Ovary (tissue), 9 donors: ENCODE data around the gene CLN6. TPM values are rescaled to one million over a fixed set of nuclear protein-coding genes. Genes with fewer than 3 reads are reported as not detected.

Experiments
- DNase-seq, 5 donors: peaks; one replicate each; pipeline ENCODE4 v3.0.0-alpha.2; 2019 to 2020
- H3K27ac ChIP-seq, 2 donors: fragments of 200-600 bp; one replicate each; pipeline versions ENCODE4 v1.5.1 to v1.8.0; 2019 to 2022
- H3K27me3 ChIP-seq: fragments of 200-600 bp; one replicate; pipeline ENCODE4 v1.8.0; 2022
- H3K36me3 ChIP-seq: fragments of 200-600 bp; sonication (generic); one replicate; pipeline ENCODE4 v1.5.1; 2019
- H3K4me1 ChIP-seq: one replicate; pipeline ENCODE4 v1.8.1; 2013; ENCODE audit warnings: mild to moderate bottlenecking, moderate library complexity; ENCODE audit not compliant: insufficient read depth
- H3K4me3 ChIP-seq: fragments of 200-600 bp; sonication (generic); one replicate; pipeline ENCODE4 v1.5.1; 2017
- H3K9me3 ChIP-seq, 2 donors: fragments of 200-600 bp in 1 of 2; sonication (generic) in 1 of 2; one replicate each; pipeline versions ENCODE4 v1.5.1 to v1.8.1; 2013 to 2019; ENCODE audit warnings: mild to moderate bottlenecking in 1 of 2, moderate library complexity in 1 of 2
- EP300 ChIP-seq: sonication (generic); formaldehyde crosslinking; IDR thresholded peaks from one replicate; pipeline ENCODE4 v1.6.1; 2017; ENCODE audit warnings: antibody characterized with exemption
- POLR2A ChIP-seq: fragments of 450-650 bp; IDR thresholded peaks from one replicate; pipeline ENCODE4 v1.6.1; 2017; ENCODE audit warnings: antibody characterized with exemption, mild to moderate bottlenecking, moderate library complexity
- WGBS, 3 donors: extraction: QIAGEN DNeasy Blood & Tissue Kit in 1 of 3; methylation state at CpG; one replicate each; pipeline versions ENCODE4 v1.1.5 to v1.1.7; 2013 to 2017; 5-methylcytosine and 5-hydroxymethylcytosine counted together
- intact Hi-C, 4 donors: fragments of 100-400 bp; cut with DNase I; formaldehyde crosslinking; loops; one replicate each; pipeline versions ENCODE4 v1.11.0 to v1.15.1; 2022 to 2023
- polyA plus RNA-seq, 2 donors: library from polyadenylated mRNA; stranded (reverse); fragments of 200-250 nt in 1 of 2; fragments of 350-450 nt in 1 of 2; fragmentation: Illumina TruSeq in 1 of 2; extraction: RNeasy Lipid Tissue Mini Kit (QIAGEN cat#74804) in 1 of 2; gene quantifications; one replicate each; pipeline ENCODE4 v1.2.3, GENCODE V29; 2013 to 2014
- total RNA-seq, 7 donors: library from RNA; depleted of rRNA in 2 of 7; stranded (reverse); fragments of >200 nt in 2 of 7; fragmentation: NEBNext Ultra II Directional in 3 of 7; extraction: Animal tissue kit (Norgen Biotek cat#: 25700) in 3 of 7; gene quantifications; one replicate each; pipeline versions ENCODE4 v1.1.0 to v1.2.4, GENCODE V29; 2016 to 2023
- TF ChIP-seq, protein P1 (sequence below), 3 donors: fragments of 450-650 bp in 2 of 3; fragments of 200-600 bp in 1 of 3; IDR thresholded peaks; one replicate each; pipeline versions ENCODE4 v1.5.1 to v1.8.0; 2016 to 2022; ENCODE audit warnings: antibody characterized with exemption in 3 of 3, mild to moderate bottlenecking in 1 of 3
- donor health status: DM: no; HTN: no; CAD: no; lungs with moderate emphysema.
- donor health status: DM: no; HTN: no; CAD: no.
- donor health status: Bipolar disorder and iron deficiency.
- donor health status: DM: yes; HTN: yes; CAD: no.
- donor health status: DM: no; HTN: no; CAD: no.
- donor health status: DM: yes; HTN: yes; CAD: no.

The CLN6 gene
- total and polyA plus RNA-seq, 9 donors = 6.3 to 21.8 (median 12.0) TPM

DNA sequence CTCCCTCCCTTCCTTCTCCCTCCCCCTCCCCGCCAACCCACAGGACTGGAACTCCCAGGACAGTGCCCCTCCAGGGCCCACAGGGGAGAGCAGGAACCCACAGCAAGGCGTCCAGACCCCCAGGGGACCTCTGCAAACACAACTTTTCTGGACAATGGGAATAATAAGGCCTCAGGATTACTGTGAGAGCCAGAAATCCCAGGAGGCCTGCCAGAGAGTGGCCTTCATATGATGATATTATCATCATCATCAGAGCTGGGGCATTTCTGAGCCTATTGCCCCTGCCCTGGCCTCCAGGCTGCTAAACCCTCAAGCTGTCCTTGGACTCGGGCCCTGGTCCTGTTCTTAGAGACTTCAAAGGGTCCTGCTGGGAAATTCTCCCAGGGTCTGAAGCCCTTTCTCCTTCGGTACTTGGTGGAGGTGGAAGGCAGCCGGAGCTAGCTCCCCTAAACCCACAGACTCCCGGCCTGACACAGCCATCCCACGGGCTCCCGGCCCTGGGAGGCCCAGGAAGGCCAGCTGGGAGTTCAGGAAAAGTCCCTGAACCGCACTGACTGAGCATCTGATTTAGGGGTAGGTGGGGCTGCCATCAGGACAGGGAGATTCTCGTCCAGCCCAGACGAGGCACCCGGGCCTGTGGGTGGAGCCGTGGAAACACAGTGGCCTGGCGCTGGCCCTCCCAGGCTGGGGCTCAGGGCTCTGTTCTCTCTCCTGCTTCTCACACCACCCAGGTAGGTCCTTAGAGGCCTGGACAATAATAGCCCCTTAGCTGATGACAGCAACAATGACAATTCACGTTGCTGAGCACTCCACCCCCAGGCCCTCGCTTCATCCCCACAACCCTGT, 29.3 kb downstream of the CLN6 start:
- TF ChIP-seq EP300 = no peak
- TF ChIP-seq, protein P1, sequence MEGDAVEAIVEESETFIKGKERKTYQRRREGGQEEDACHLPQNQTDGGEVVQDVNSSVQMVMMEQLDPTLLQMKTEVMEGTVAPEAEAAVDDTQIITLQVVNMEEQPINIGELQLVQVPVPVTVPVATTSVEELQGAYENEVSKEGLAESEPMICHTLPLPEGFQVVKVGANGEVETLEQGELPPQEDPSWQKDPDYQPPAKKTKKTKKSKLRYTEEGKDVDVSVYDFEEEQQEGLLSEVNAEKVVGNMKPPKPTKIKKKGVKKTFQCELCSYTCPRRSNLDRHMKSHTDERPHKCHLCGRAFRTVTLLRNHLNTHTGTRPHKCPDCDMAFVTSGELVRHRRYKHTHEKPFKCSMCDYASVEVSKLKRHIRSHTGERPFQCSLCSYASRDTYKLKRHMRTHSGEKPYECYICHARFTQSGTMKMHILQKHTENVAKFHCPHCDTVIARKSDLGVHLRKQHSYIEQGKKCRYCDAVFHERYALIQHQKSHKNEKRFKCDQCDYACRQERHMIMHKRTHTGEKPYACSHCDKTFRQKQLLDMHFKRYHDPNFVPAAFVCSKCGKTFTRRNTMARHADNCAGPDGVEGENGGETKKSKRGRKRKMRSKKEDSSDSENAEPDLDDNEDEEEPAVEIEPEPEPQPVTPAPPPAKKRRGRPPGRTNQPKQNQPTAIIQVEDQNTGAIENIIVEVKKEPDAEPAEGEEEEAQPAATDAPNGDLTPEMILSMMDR (IDR thresholded peaks at IDR 0.05) = no peak
- no peak for TF ChIP-seq POLR2A
- Histone ChIP-seq H3K36me3 (no peaks in the 10 kb centered on the region), H3K27me3 (no peaks in the 10 kb centered on the region), H3K4me3 (no peak overlapping the region), H3K9me3 (no peaks in the 10 kb centered on the region), H3K4me1 (peaks cover 24% of the 10 kb centered on the region), H3K27ac (peak overlapping the region in 1 of 2 donors; percentile 66)
- intact Hi-C loops = no loop called here
- peak in 4 of 5 donors; percentile 30 to 62 (median 47) for DNase-seq
- WGBS, 3 donors = 25 to 56% (median 28%) methylated on average over 11 to 16 of the region's 16 CpGs

DNA sequence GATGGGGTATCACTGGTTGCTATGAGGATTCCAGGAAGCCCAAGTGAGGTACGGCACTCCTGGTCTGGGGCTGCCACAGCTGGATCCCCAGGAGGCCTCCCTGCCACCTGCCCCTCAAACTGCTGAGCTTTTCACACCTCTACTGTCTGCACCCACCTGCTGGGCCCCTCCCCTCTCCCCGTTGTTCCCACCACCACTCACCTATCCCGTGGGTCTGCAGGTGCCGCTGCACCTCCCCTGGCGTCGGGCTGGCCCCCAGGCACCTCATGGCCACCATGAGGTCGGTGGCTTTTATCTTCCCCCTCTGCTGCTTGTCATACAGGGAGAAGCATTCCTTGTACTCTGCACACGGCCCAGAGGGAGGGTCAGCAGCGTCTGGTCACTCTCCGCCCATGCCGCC, 30.2 kb downstream of the CLN6 start:
- H3K36me3 ChIP-seq = no peaks in the 10 kb centered on the region
- H3K27me3 ChIP-seq = no peaks in the 10 kb centered on the region
- peaks cover 18% of the 10 kb centered on the region for H3K4me1 ChIP-seq
- no peak overlapping the region for H3K4me3 ChIP-seq
- WGBS, 3 donors = 39 to 56% (median 44%) methylated on average over 11 of the region's 11 CpGs
- no peak overlapping the region for H3K27ac ChIP-seq
- TF ChIP-seq POLR2A (no peak), EP300 (no peak)
- TF ChIP-seq, protein P1 (IDR thresholded peaks at IDR 0.05) = no peak
- H3K9me3 ChIP-seq = no peaks in the 10 kb centered on the region
- peak in 1 of 5 donors; percentile 17 for DNase-seq
- intact Hi-C loops = loop anchor here in 1 of 4 donors (10.0 kb wide), 1 partner anchor 1025 kb away; no protein-coding TSS in a partner anchor

DNA sequence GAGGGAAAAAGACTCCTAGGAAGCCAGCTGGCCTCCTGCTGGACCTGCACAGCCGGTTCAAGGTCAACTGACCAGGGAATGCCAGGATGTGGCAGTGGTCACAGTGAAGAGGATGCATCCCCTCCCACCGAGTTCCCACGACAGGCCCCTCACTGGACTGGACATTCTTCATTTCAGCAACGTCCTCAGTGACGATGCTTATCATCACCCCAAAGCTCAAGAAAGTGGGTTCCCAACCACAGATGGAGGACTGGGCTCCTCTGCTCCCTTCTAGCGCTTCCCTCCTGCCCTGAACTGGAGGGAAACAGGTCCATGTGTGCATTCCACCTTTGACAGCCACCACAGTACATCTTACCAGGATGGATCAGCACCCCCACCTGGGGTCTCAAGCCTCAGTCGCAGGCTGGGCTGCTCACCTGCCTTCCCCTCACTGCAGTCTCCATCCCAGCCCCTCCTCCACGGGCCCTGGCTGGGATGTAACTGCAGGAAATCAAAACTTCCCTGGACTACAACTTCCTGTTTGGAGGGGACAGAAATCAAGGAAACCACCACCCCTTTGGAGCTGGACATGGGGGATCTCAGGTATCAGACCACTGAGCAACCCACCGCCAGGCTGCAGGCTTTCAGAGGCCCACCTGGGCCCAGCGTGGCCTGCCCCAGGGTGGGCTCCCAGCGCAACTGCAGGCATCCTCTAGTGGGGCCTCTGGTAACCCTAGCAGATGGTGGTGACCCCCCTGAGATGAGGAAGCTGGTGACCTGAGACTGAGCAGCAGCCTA, 31.7 kb downstream of the CLN6 start:
- Histone ChIP-seq H3K4me3 (no peak overlapping the region), H3K4me1 (peaks cover 18% of the 10 kb centered on the region), H3K9me3 (no peaks in the 10 kb centered on the region), H3K27ac (no peak overlapping the region), H3K27me3 (no peaks in the 10 kb centered on the region), H3K36me3 (no peaks in the 10 kb centered on the region)
- intact Hi-C loops = loop anchor here in 1 of 4 donors (10.0 kb wide), 1 partner anchor 1023 kb away; no protein-coding TSS in a partner anchor
- DNase-seq = peak in 1 of 5 donors; percentile 22
- no peak for TF ChIP-seq EP300
- TF ChIP-seq, protein P1 (IDR thresholded peaks at IDR 0.05) = no peak
- 66 to 77% (median 67%) methylated on average over 9 to 11 of the region's 11 CpGs for WGBS, 3 donors

DNA sequence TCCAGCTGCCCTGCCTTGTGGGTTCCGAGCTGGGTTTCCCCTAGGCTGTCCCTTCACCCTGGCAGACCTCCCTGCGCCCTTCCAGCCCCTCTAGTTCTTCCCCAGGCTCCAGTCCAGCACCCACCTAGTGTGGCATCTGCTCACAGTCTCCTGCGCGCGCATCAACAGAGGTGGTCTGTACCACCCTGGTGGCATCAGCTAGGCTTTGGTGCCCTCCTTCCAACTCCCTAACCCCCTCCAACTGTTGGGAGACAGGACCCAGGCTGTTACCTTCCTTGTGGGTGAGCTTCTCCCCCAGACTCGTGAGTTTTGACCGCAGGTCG, 32.4 kb downstream of the CLN6 start:
- no peaks in the 10 kb centered on the region for H3K9me3 ChIP-seq
- peak in 1 of 5 donors; percentile 19 for DNase-seq
- H3K27me3 ChIP-seq = no peaks in the 10 kb centered on the region
- intact Hi-C loops = loop anchor here in 1 of 4 donors (10.0 kb wide), 1 partner anchor 1022 kb away; no protein-coding TSS in a partner anchor
- H3K27ac ChIP-seq = peak overlapping the region in 1 of 2 donors; percentile 20
- peaks cover 18% of the 10 kb centered on the region for H3K4me1 ChIP-seq
- 86 to 90% (median 90%) methylated on average over 8 of the region's 8 CpGs for WGBS, 3 donors
- H3K4me3 ChIP-seq = no peak overlapping the region
- no peak for TF ChIP-seq EP300
- TF ChIP-seq, protein P1 (IDR thresholded peaks at IDR 0.05) = no peak
- no peak for TF ChIP-seq POLR2A
- no peaks in the 10 kb centered on the region for H3K36me3 ChIP-seq
